ENCODE results near the gene PIGZ. TPM values are rescaled to one million over a fixed set of nuclear protein-coding genes. Genes with fewer than 3 reads are reported as not detected.

The PIGZ gene
- polyA plus RNA-seq, 1 donor: 56.8 TPM

DNA sequence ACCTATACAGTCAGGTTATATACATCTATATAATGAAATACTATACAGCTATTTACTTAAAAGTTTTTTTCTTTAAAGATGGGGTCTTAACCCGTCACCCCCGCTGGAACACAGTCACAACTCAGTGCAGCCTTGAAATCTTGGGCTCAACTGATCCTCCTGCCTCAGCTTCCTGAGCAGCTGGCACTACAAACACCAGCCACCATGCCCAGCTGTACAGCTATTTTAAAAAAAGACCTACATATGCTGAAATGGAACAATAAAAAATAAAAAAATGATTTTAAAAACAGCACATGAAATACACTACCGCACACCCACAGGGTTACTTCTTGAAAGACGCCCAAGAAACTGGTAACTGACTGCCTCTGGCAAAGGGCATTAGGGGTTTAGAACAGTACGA is 30.1 kb downstream of the PIGZ start:
- 100% methylated on average over 3 of the region's 5 CpGs for WGBS (ENCODE audit: insufficient coverage, low lambda C conversion rate)
- no peak overlapping the region for H3K4me3 ChIP-seq (ENCODE audit: low read length)
- H3K36me3 ChIP-seq (ENCODE audit: control insufficient read depth, insufficient read depth, low read length): peaks cover 48% of the 10 kb centered on the region
- H3K4me1 ChIP-seq (ENCODE audit: control insufficient read depth, insufficient read depth, low read length): peaks cover 17% of the 10 kb centered on the region
- no peak for DNase-seq
- H3K27me3 ChIP-seq (ENCODE audit: control insufficient read depth, insufficient read depth, low read length): no peaks in the 10 kb centered on the region
- H3K27ac ChIP-seq (ENCODE audit: low read length): no peak overlapping the region
- no peaks in the 10 kb centered on the region for H3K9me3 ChIP-seq (ENCODE audit: control insufficient read depth, low read depth, low read length)

DNA sequence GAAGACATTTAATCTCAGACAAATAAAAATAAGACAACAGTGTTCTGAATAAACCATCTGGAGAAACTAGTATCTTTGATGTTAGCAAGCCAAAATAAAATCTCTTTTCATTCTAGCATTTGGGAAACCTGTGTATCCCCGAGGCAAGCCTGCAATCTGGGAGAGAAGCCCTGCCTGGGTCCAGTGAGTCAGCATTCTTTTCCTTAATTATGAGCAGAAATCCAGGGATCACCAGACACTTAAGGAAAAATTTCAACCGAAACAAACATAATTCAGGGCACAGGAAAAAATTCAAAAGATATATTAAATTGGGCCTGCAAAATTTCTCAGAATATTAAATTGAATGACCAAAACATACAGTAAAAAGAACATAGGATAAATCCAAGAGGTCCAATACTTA is 30.5 kb downstream of the PIGZ start:
- Histone ChIP-seq H3K36me3 (ENCODE audit: control insufficient read depth, insufficient read depth, low read length) (peaks cover 50% of the 10 kb centered on the region), H3K4me1 (ENCODE audit: control insufficient read depth, insufficient read depth, low read length) (peaks cover 14% of the 10 kb centered on the region), H3K9me3 (ENCODE audit: control insufficient read depth, low read depth, low read length) (no peaks in the 10 kb centered on the region), H3K4me3 (ENCODE audit: low read length) (no peak overlapping the region), H3K27ac (ENCODE audit: low read length) (no peak overlapping the region), H3K27me3 (ENCODE audit: control insufficient read depth, insufficient read depth, low read length) (no peaks in the 10 kb centered on the region)
- WGBS (ENCODE audit: insufficient coverage, low lambda C conversion rate): 80% methylated on average over 1 of the region's 2 CpGs
- DNase-seq: no peak

DNA sequence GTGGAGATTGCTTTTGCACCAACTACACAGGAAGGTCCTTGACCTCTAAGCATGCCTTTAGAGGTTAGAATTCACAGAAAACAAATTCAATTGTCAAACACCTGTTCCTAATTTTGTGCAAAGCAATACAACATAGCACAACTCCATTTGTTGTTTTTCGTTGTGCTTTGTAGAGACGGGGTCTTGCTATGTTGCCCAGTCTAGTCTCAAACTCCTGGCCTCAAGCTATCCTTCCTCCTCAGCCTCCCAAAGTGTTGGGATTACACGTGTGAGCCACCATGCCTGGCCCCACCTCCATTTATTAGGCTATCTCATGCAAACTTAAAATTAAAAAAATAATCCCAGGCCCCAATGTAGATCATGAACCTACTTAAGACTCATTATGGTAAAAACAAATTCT is 32.3 kb downstream of the PIGZ start:
- Histone ChIP-seq H3K4me1 (ENCODE audit: control insufficient read depth, insufficient read depth, low read length) (peaks cover 14% of the 10 kb centered on the region), H3K27ac (ENCODE audit: low read length) (no peak overlapping the region), H3K27me3 (ENCODE audit: control insufficient read depth, insufficient read depth, low read length) (no peaks in the 10 kb centered on the region), H3K36me3 (ENCODE audit: control insufficient read depth, insufficient read depth, low read length) (peaks cover 63% of the 10 kb centered on the region), H3K4me3 (ENCODE audit: low read length) (no peak overlapping the region), H3K9me3 (ENCODE audit: control insufficient read depth, low read depth, low read length) (no peaks in the 10 kb centered on the region)
- WGBS (ENCODE audit: insufficient coverage, low lambda C conversion rate): 100% methylated on average over 1 of the region's 3 CpGs
- no peak for DNase-seq

DNA sequence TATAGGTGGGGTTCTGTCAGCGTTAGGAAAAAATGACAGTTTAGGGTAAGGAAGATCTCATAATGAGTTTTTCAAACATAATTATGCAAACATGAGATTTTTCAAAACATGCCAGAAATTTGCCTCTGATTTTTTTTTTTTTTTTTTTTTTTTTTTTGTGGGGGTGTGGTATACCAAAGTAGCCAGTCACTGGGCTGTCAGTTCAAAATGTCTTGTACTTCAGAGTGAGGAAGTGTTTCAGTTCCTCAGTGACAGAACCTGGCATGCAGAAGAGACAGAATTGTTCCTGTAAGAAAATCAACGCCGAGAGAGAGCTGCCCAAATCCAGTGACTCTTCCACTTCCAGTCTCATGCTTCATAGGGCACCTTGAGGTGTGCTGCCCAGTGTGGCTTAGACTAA is 36.0 kb downstream of the PIGZ start:
- Histone ChIP-seq H3K4me3 (ENCODE audit: low read length) (no peak overlapping the region), H3K27ac (ENCODE audit: low read length) (no peak overlapping the region), H3K9me3 (ENCODE audit: control insufficient read depth, low read depth, low read length) (no peaks in the 10 kb centered on the region), H3K27me3 (ENCODE audit: control insufficient read depth, insufficient read depth, low read length) (no peaks in the 10 kb centered on the region), H3K36me3 (ENCODE audit: control insufficient read depth, insufficient read depth, low read length) (peaks cover 76% of the 10 kb centered on the region), H3K4me1 (ENCODE audit: control insufficient read depth, insufficient read depth, low read length) (no peaks in the 10 kb centered on the region)
- DNase-seq: no peak
- no CpG with 5 or more reads among the region's 3 CpGs for WGBS (ENCODE audit: insufficient coverage, low lambda C conversion rate)

DNA sequence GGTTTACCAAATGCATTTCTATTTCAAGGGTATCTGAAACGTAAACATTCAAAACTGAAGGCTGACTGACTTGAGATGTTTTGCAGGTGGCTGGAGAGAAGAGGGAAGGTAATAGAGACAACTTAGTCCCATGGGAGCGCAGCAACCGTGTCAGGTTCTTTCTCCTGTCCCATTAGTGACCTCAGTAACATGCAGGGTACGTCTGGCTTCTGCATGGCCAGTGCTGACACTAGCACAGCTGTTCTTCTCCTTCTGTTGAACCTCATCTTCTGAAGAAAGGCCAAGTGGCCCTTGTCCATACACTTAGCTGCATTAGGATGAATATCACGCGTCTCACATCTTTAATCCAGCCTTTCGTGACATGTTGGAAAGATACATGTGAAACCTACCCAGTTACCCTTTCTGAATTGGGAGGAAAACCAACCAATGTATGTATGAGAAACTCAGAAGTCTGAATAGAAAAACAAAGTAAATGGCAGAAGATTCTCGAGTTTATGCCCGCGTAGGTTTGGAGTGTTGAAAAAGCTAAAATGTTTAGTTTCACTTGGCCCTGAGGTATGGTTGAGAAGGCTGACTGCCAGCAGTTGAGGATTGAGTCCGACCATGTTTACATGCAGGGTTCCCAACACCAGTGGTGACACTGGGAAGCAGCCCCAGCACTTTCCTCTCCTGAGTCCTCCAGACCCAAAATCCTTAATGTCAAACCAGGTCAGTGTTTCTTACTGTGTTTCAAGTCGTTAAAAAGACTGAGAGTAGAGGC is 36.6 kb downstream of the PIGZ start:
- Histone ChIP-seq H3K27me3 (ENCODE audit: control insufficient read depth, insufficient read depth, low read length) (no peaks in the 10 kb centered on the region), H3K27ac (ENCODE audit: low read length) (no peak overlapping the region), H3K4me1 (ENCODE audit: control insufficient read depth, insufficient read depth, low read length) (no peaks in the 10 kb centered on the region), H3K4me3 (ENCODE audit: low read length) (no peak overlapping the region), H3K9me3 (ENCODE audit: control insufficient read depth, low read depth, low read length) (no peaks in the 10 kb centered on the region), H3K36me3 (ENCODE audit: control insufficient read depth, insufficient read depth, low read length) (peaks cover 70% of the 10 kb centered on the region)
- no peak for DNase-seq
- 100% methylated on average over 1 of the region's 12 CpGs for WGBS (ENCODE audit: insufficient coverage, low lambda C conversion rate)

DNA sequence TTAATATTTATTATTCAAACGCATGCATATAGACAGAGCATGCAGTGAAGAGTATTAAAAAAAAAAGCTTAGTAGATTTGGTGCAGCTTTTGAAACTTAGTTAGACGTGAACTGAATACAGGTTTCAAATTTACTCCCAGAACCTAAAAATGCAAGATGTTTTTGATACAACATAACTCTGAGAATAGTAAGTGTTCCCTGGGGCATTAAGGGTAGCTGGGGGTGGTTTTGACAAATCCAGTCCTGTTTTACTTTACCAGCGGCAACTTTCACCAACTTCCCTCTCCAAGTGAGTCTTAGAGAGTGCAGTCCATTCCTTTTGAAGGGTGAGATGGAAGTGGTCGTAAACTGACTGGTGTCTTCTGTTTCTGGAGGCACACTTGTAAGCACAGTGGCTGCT is 37.5 kb downstream of the PIGZ start:
- no peaks in the 10 kb centered on the region for H3K9me3 ChIP-seq (ENCODE audit: control insufficient read depth, low read depth, low read length)
- no peak overlapping the region for H3K27ac ChIP-seq (ENCODE audit: low read length)
- no peaks in the 10 kb centered on the region for H3K27me3 ChIP-seq (ENCODE audit: control insufficient read depth, insufficient read depth, low read length)
- H3K4me3 ChIP-seq (ENCODE audit: low read length): no peak overlapping the region
- H3K4me1 ChIP-seq (ENCODE audit: control insufficient read depth, insufficient read depth, low read length): no peaks in the 10 kb centered on the region
- peaks cover 61% of the 10 kb centered on the region for H3K36me3 ChIP-seq (ENCODE audit: control insufficient read depth, insufficient read depth, low read length)
- no peak for DNase-seq
- 100% methylated on average over 1 of the region's 4 CpGs for WGBS (ENCODE audit: insufficient coverage, low lambda C conversion rate)

DNA sequence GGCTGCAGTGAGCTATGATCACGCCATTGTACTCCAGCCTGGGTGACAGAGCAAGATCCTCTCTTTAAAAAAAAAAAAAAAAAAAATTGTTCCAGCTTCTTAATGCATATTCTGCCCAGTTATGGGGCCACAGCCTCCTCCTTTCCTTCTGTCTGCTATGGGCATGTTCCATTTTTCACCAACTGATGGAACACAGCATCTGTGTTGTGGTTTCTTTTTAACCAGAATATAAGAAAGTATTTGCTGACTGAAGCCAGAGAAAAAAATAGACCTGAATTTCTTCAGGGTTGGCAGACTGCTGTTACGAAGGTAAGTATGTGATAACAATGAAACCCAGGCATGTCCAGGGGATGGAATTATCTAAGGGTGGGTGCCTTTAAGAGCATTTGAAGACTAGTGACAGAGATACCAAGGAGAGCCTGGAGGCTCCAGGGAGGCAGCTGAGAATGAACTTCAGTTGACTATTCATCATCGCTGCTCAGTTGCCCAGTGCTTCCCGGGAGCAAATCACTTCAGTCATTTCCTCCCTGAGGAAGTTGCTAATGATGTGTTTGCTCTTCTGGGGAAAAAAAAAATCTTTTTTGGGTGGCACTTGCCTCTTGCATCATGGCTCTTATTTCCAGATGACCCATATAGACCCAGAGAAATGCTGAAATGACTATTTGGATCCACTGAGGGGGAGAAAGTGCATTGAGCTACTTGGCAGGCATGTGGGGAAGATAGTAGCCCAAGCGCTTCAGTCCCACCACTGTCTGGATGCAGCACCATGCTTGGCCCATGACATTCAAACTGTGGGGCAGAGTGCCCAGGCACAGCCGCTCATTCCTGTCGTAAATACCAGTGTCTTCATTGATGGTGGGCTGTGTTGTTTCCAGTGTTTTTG is 40.8 kb downstream of the PIGZ start:
- DNase-seq: no peak
- H3K27ac ChIP-seq (ENCODE audit: low read length): no peak overlapping the region
- no peak overlapping the region for H3K4me3 ChIP-seq (ENCODE audit: low read length)
- no peaks in the 10 kb centered on the region for H3K4me1 ChIP-seq (ENCODE audit: control insufficient read depth, insufficient read depth, low read length)
- H3K9me3 ChIP-seq (ENCODE audit: control insufficient read depth, low read depth, low read length): no peaks in the 10 kb centered on the region
- peaks cover 45% of the 10 kb centered on the region for H3K36me3 ChIP-seq (ENCODE audit: control insufficient read depth, insufficient read depth, low read length)
- WGBS (ENCODE audit: insufficient coverage, low lambda C conversion rate): 100% methylated on average over 1 of the region's 7 CpGs
- no peaks in the 10 kb centered on the region for H3K27me3 ChIP-seq (ENCODE audit: control insufficient read depth, insufficient read depth, low read length)

DNA sequence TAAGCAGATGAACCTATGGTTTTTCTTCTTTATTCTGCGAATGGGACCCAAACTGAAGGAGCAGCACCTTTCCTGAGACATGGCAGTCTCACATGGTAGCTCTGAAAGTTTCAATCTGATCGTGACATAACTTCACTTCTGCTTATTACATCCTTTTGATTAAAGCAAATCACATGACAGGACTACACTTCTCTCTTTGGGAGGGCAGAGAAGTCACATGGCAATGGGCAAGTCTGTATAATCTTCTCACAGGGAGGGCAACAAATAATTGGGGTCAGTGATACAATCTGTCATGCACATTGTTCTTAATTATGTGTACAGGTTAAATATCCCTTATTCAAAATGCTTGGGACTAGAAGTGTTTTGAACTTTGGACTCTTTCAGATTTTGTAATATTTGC is 47.9 kb downstream of the PIGZ start:
- no peak overlapping the region for H3K4me3 ChIP-seq (ENCODE audit: low read length)
- DNase-seq: no peak
- H3K4me1 ChIP-seq (ENCODE audit: control insufficient read depth, insufficient read depth, low read length): no peaks in the 10 kb centered on the region
- H3K27me3 ChIP-seq (ENCODE audit: control insufficient read depth, insufficient read depth, low read length): no peaks in the 10 kb centered on the region
- H3K9me3 ChIP-seq (ENCODE audit: control insufficient read depth, low read depth, low read length): peaks cover 11% of the 10 kb centered on the region
- 100% methylated on average over 1 of the region's 2 CpGs for whole genome bisulfite sequencing (ENCODE audit: insufficient coverage, low lambda C conversion rate)
- H3K36me3 ChIP-seq (ENCODE audit: control insufficient read depth, insufficient read depth, low read length): peaks cover 14% of the 10 kb centered on the region
- H3K27ac ChIP-seq (ENCODE audit: low read length): no peak overlapping the region

DNA sequence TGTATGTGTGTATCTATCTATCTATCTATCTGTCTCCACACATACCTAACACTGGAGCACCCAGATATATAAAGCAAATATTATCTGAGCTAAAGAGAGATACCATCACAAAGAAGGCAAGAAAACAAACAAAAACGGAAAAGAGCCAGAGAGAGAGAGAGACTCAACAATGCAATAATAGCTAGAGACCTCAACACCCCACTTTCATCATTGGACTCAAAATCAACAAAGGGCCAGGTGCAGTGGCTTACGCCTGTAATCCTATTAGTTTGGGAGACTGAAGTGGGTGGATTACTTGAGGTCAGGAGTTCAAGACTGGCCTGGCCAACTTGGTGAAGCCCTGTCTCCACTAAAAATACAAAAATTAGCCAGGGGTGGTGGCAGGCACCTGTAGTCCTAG is 49.7 kb downstream of the PIGZ start:
- Histone ChIP-seq H3K4me1 (ENCODE audit: control insufficient read depth, insufficient read depth, low read length) (no peaks in the 10 kb centered on the region), H3K27ac (ENCODE audit: low read length) (no peak overlapping the region), H3K4me3 (ENCODE audit: low read length) (no peak overlapping the region), H3K9me3 (ENCODE audit: control insufficient read depth, low read depth, low read length) (peaks cover 11% of the 10 kb centered on the region), H3K36me3 (ENCODE audit: control insufficient read depth, insufficient read depth, low read length) (peaks cover 24% of the 10 kb centered on the region), H3K27me3 (ENCODE audit: control insufficient read depth, insufficient read depth, low read length) (no peaks in the 10 kb centered on the region)
- no peak for DNase-seq
- 100% methylated on average over 1 of the region's 2 CpGs for WGBS (ENCODE audit: insufficient coverage, low lambda C conversion rate)

DNA sequence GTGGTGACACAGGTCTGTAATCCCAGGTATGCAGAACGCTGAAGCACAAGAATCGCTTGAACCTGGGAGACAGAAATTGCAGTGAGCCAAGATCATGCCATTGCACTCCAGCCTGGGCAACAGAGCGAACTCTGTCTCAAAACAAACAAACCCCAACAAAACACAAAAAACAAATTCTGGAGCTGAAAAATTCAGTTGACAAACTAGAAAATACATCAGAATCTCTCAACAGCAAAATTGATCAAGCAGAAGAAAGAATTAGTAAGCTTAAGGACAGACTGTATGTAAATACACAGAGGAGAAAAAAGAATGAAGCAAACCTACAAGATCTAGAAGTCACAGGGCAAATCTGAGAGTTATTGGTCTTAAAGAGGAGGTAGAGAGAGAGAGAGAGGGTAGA is 51.6 kb downstream of the PIGZ start:
- no peak for DNase-seq
- Histone ChIP-seq H3K27me3 (ENCODE audit: control insufficient read depth, insufficient read depth, low read length) (no peaks in the 10 kb centered on the region), H3K27ac (ENCODE audit: low read length) (no peak overlapping the region), H3K36me3 (ENCODE audit: control insufficient read depth, insufficient read depth, low read length) (peaks cover 12% of the 10 kb centered on the region), H3K9me3 (ENCODE audit: control insufficient read depth, low read depth, low read length) (peaks cover 11% of the 10 kb centered on the region), H3K4me1 (ENCODE audit: control insufficient read depth, insufficient read depth, low read length) (no peaks in the 10 kb centered on the region), H3K4me3 (ENCODE audit: low read length) (no peak overlapping the region)
- WGBS (ENCODE audit: insufficient coverage, low lambda C conversion rate): 100% methylated on average over 2 of the region's 3 CpGs

Measured in large intestine (tissue), 3 donors.